Glomerular endothelial cell (primary cell): Measurements from ENCODE around the gene EGFR. TPM values are rescaled to one million over a fixed set of nuclear protein-coding genes. Genes with fewer than 3 reads are reported as not detected.

Experiments used
- DNase-seq: peaks from one replicate; pipeline ENCODE4 v3.0.0-alpha.2; 2011; ENCODE audit warnings: low read depth, low spot score; ENCODE audit errors: extremely low read depth
- total RNA-seq: library from RNA; depleted of rRNA; stranded (reverse); fragments of >200 nt; gene quantifications from 2 replicates; pipeline ENCODE4 v1.2.3, GENCODE V29; 2015

The EGFR gene
- total RNA-seq, 1 donor from 2014 or later = 21.7 TPM

GRCh38 chr7:55237156-55237893 is 218.5 kb downstream of the EGFR start:
- DNase-seq = no peak

DNA sequence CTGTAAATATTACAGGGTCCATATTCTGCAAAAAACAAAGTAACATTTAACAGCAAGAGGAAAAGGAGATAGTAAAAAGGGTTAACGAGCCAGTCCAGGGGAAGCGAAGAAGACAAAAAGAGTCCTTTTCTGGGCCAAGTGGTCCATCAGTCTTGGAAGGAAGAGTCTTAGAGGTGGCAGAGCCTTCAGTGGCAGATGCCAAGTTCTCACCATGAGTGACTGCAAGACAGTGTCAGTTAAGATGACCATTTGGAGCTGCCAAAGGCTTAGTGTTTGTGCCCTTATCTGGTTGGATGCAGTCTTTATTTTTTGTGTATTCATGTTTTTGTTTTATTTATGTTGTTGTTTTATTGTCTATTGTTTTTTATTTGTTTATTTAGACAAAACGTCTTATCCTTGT is 220.6 kb downstream of the EGFR start:
- DNase-seq = no peak

- no peak for DNase-seq
These were observed 221.8 kb downstream of the EGFR start for GRCh38 chr7:55240418-55241142.

GRCh38 chr7:55241958-55242357 is 223.1 kb downstream of the EGFR start:
- no peak for DNase-seq

DNA sequence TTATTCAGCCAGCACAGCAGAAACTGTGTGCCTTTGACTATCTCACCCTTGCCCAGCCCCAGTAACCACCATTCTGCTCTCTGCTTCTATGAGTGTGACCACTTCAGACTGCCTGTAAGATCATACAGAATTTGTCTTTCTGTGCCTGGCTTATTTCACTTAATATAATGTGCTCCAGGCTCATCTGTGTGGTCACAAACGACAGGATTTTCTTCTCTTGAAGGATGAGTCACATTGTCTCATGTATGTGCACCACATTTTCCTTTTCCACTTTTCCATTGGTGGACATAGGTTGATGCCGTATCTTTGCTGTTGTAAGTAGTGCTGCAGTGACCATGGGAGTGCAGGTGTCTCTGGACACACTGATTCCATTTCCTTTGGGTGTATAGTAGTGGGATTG is 223.8 kb downstream of the EGFR start:
- no peak for DNase-seq

- DNase-seq = no peak
These were observed 225.4 kb downstream of the EGFR start for GRCh38 chr7:55244006-55244745.

GRCh38 chr7:55245271-55245723 is 226.5 kb downstream of the EGFR start:
- no peak for DNase-seq

DNA sequence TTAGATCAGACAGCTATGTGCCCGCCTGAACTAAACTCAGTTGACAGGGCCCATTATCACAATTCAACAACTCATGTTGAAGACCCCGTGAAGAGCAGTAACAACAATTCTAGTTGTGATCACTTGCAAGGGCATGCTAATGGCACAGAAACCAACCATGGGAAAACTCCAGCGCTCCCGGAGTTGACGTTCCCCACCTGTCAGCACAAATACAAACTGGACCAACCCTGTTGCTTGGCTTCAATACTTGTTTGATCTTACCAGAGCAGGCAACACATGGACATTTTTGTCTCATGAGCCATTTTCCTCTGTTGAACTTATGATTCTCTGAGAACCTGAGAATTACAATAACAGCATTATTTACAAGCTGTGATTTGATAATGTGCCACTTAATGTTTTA is 227.4 kb downstream of the EGFR start:
- no peak for DNase-seq

GRCh38 chr7:55247428-55247827 is 228.6 kb downstream of the EGFR start:
- no peak for DNase-seq

DNA sequence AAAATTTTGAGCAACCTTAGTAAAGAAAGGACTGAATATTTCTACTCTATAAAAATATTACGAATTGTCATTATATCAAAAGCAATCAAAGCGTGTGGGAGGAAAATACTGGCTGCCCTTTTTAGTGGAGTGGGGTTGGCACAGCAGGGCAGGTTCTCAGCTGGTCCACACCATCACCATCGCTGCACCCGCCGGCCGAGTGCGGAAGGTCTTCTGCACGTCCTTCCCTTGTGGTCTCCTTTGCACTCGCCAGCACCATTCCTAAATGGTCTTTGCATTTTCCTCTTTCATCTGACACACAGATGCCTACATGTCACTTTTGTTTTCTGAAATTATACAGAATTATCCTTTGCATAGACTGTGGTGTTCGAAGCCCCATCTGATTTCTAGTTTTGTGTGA is 229.7 kb downstream of the EGFR start:
- no peak for DNase-seq

DNA sequence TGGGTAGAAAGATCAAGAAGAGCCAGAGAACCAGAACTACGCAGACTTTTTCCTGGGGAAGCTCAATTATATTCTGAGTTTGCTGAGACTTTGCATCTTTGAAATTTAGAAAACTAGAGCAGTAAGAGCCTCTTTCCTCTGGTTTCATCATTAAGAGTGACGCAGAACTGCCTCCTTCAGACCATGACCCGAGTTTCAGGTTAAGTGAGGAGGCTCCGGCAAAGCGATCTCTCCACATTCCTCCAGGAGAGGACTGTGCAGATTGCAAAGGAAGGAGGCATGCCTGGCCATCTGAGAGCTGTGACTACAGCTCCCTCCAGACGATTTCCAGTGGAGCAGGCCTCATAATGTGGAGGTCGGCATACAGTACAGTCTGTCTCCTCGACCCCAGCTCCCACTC is 230.5 kb downstream of the EGFR start:
- DNase-seq = no peak

DNA sequence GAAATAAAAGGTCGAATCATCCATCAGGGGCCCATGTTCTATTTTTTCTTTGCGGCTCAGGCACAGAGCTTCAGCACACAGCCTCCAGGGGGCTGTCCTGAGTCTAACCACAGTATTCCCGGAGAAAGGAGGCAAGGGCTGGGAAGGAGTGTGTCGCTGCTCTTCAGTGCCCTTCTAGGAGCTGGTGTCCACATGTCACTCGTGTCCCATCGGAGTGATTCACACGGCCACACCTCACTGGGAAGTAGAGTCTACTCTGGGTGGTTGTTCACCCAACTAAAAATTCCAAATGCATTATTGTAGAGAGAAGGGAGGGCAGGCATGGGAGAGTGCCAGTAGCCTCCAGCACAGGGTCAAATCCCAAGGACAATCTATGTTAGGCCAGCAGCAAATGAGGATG is 231.5 kb downstream of the EGFR start:
- no peak for DNase-seq

DNA sequence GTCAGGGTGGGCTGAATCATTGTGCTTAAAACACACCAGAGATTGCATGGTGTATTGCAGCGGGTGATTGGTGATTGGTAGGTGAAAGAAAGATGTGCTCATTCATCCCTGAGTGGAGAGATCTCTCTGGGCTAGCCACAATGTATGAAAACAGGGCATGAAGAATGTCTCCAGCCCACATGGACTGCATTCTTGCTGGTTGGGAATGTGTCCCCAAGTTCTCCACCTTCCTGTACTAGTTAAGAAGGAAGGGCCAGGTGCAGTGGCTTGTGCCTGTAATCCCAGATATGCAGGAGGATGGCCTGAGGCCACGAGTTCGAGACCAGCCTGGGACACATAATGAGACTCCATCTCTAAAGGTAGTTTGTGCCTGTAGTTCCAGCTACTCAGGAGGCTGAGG is 232.5 kb downstream of the EGFR start:
- no peak for DNase-seq

GRCh38 chr7:55251911-55252310 is 233.1 kb downstream of the EGFR start:
- no peak for DNase-seq

GRCh38 chr7:55252386-55252785 is 233.6 kb downstream of the EGFR start:
- DNase-seq = no peak

DNA sequence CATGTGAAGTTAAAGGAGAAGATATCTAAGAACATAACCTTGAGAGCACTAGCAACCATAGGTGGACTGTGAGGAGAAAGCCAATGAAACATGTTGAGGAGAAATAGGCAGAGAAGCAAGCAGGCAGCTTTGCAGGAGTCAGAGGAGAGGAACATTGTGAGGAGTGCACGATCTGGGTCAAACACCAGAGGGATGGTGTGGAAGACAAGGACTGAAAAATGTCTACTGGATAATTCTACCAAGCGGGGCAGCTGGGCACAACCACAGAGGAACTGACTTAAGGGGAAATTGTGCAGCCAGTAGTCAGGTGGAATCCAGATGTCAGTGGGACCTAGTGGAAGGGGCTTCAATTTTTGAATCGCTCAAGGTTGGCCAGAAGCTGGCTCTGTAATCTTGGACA is 234.4 kb downstream of the EGFR start:
- no peak for DNase-seq

- no peak for DNase-seq
These were observed 235.4 kb downstream of the EGFR start for GRCh38 chr7:55254242-55254595.

- DNase-seq = no peak
These were observed 236.0 kb downstream of the EGFR start for GRCh38 chr7:55254596-55255495.

DNA sequence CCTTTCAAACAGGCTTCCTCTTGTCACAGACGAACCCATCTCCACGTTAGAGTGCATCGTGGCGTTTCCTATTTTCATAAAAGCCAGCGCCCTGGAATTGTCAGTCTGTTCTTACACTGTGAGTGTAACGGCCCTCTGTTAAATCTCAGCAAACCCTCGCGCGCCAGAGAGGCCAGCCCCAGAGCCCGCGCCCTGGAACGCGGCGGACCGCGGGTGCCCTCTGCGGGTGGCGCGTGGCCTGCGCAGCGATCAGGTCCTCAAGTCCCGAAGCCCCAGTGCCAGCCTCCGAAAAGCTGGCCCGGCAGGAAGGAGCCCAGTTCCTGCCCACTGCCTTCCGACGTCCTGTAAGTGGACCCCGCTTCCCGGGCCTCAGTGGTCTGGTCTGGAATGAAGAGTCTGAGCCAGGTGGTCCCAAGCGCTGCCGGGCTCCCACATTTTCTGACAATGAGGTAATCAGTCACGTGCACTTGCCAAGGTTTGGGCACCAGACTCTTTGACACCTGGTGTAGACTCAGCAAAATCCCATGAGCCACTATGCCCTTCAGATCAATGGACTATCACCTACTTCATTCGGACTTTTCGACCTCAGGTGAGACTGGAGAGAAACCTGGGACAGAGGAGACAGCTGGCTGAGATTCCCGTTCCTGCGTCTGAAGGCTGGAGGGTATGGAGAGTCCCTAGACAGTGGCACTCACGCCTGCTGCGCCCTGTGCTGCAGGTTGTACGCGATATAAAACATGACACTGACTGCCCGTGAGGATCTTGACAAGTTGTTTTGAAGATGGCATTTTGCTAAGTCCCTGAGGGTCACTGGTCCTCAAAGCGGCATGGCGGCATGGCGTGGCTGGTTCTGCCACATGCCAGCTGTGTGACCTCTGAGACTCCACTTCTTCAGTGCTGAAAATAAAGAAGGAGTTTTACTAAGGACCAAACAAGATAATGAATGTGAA is 237.0 kb downstream of the EGFR start:
- no peak for DNase-seq

DNA sequence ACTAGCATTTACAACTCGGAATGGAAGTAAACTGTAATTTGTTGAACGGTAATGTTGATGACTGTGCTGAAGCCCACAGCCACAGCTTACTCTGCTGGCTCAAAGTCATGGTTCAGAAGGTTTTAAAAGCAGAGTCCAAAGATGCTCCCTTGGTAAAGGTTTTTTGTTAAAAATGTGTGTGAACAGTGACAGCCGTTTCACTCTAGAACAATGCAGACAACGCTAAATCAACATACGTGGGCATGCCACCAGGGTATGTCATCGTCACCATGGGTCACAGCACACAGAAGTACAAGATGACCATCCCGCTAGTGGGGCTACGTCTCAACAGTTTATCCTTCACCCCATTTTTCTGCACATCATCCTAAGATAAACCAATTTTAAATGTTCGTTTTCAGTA is 239.8 kb downstream of the EGFR start:
- DNase-seq = no peak
